Heart left ventricle (tissue), 13 donors: ENCODE measurements around the gene PSRC1.

Experiments used
- CTCF ChIP-seq, 12 donors: fragments of 200-600 bp; sonication (generic) in 4 of 12; IDR thresholded peaks; one replicate each; pipeline versions ENCODE4 v1.5.0 to v1.8.0; 2018 to 2022; ENCODE audit warnings: antibody characterized with exemption in 12 of 12, mild to moderate bottlenecking in 5 of 12
- POLR2A ChIP-seq, 2 donors: fragments of 450-650 bp; IDR thresholded peaks; one replicate each; pipeline ENCODE4 v1.6.1; 2017; ENCODE audit warnings: antibody characterized with exemption in 2 of 2, mild to moderate bottlenecking in 2 of 2, moderate library complexity in 2 of 2
- donor health status: ischemic (EF 13 %, LVEDD 7.1; RV severe dilation, severe dysfunction).
- donor health status: DM: no; HTN: yes; CAD: no.
- donor health status: DM: no; HTN: no; CAD: no.
- donor health status: ischemic (EF 25% LVEDD 6.9; RV normal size, moderate dysfunction).
- donor health status: ischemic (EF 25% LVEDD 5.7; RV mildly dilated, moderate dysfunction).
- donor health status: ischemic (EF 35%, LVEDD 5.7; RV mildly dilated, moderate dysfunction).
- donor health status: nonischemic (EF 11% LVEDD 7.7; RV severe dilation, severe dysfunction).
- donor health status: DM: yes; HTN: yes; CAD: no.
- donor health status: PGD.
- donor health status: ischemic (EF 29% LVEDD 5.4; RV normal size, mild dysfunction).
- donor health status: nonischemic (EF 23%, LVEDD 6.1; RV moderate dilation, normal function).

- no peak for TF ChIP-seq CTCF (IDR thresholded peaks at IDR 0.05)
- TF ChIP-seq POLR2A (IDR thresholded peaks at IDR 0.05), result no peak
Observed at GRCh38 chr1:109263234-109263596, 19.7 kb downstream of the PSRC1 start.
